HCT116 (cell line): ENCODE measurements around the gene C4orf50. TPM values are rescaled to one million over a fixed set of nuclear protein-coding genes. Genes with fewer than 3 reads are reported as not detected.

ENCODE experiments used
- ATAC-seq: fragments of 200-7000 bp; cut with Tn5 transposase; 2 replicates; pipeline ENCODE4 v1.9.1; 2020; ENCODE audit warnings: mild to moderate bottlenecking, moderate library complexity
- BruUV-seq: library from RNA; stranded (reverse); fragments of 400-500 nt; replicated peaks from 2 replicates; lab custom pipeline; 2021; lab: Mats Ljungman, UMichigan
- CTCF ChIA-PET: fragments of 300-600 bp; sonication (Branson Sonifier 250); formaldehyde crosslinking; loops from one replicate; lab custom pipeline; 2021; ENCODE audit warnings: antibody characterized with exemption; lab: Charles Lee
- POLR2A ChIA-PET: fragments of 300-600, 350-600 bp; sonication (Branson Sonifier 250); formaldehyde crosslinking; loops from one replicate; lab custom pipeline; 2021; ENCODE audit warnings: antibody characterized with exemption; lab: Charles Lee
- RAD21 ChIA-PET, 2 experiments: fragments of 300-600 bp; sonication (Branson Sonifier 250); formaldehyde crosslinking; loops; one replicate each; lab custom pipeline; 2023; ENCODE audit warnings: low total read pairs in 2 of 2; ENCODE audit not compliant: uncharacterized antibody in 2 of 2, unreplicated experiment in 2 of 2, low non-redundant PET in 1 of 2; lab: Charles Lee
- DNase-seq: peaks from one replicate; pipeline ENCODE4 v3.0.0-alpha.2; 2010; ENCODE audit warnings: low read depth, low spot score
- H2AFZ ChIP-seq: fragments of 200-600 bp; shearing (Covaris generic), sonication (generic); 2 replicates; pipeline ENCODE4 v1.6.1; 2017; ENCODE audit warnings: low read depth, mixed run types, mixed read lengths, antibody characterized with exemption, low read length; ENCODE audit not compliant: poor library complexity, severe bottlenecking
- H3K27ac ChIP-seq: 2 replicates; pipeline ENCODE4 v1.5.1; 2012; ENCODE audit warnings: low read depth, low read length
- H3K27me3 ChIP-seq: fragments of 200-600 bp; sonication (generic); 2 replicates; pipeline ENCODE4 v1.6.1; 2016; ENCODE audit warnings: mixed run types, low read length, mixed read lengths; ENCODE audit not compliant: insufficient read depth
- H3K36me3 ChIP-seq, 2 experiments: fragments of 200-500 bp in 1 of 2; fragments of 200-600 bp in 1 of 2; sonication (Bioruptor generic) in 1 of 2; sonication (generic) in 1 of 2; 2 replicates each; pipeline versions ENCODE4 v1.5.1 to v1.6.1; 2014 to 2016; ENCODE audit warnings: low read length in 2 of 2, inconsistent platforms in 1 of 2, mixed read lengths in 1 of 2, mixed run types in 1 of 2; ENCODE audit not compliant: insufficient read depth in 2 of 2, control insufficient read depth in 1 of 2
- H3K4me1 ChIP-seq, 2 experiments: fragments of 200-600 bp in 1 of 2; sonication (generic) in 1 of 2; 2 replicates each; pipeline versions ENCODE4 v1.5.1 to v1.6.1; 2012 to 2017; ENCODE audit warnings: low read length in 2 of 2, inconsistent platforms in 1 of 2, mild to moderate bottlenecking in 1 of 2, mixed read lengths in 1 of 2, mixed run types in 1 of 2, moderate library complexity in 1 of 2; ENCODE audit not compliant: insufficient read depth in 2 of 2, control insufficient read depth in 1 of 2
- H3K4me2 ChIP-seq: fragments of 200-600 bp; sonication (generic); 2 replicates; pipeline ENCODE4 v1.6.1; 2017; ENCODE audit warnings: mixed run types, low read length, mixed read lengths
- H3K4me3 ChIP-seq, 2 experiments: fragments of 200-600 bp in 1 of 2; sonication (generic) in 1 of 2; replicated peaks in 1 of 2; 2 replicates each; pipeline ENCODE4 v1.5.1; 2011 to 2016; ENCODE audit warnings: low read length in 2 of 2, control low read depth in 1 of 2, low read depth in 1 of 2, mild to moderate bottlenecking in 1 of 2, mixed read lengths in 1 of 2, mixed run types in 1 of 2
- H3K79me2 ChIP-seq: fragments of 200-600 bp; sonication (generic); 2 replicates; pipeline ENCODE4 v1.6.1; 2017; ENCODE audit warnings: mild to moderate bottlenecking, mixed run types, low read length, moderate library complexity, mixed read lengths; ENCODE audit not compliant: insufficient read depth
- H3K9ac ChIP-seq: fragments of 200-600 bp; sonication (generic); 2 replicates; pipeline ENCODE4 v1.6.1; 2016; ENCODE audit warnings: low read length, mixed read lengths
- H3K9me2 ChIP-seq: fragments of 200-600 bp; sonication (generic), shearing (Covaris generic); 2 replicates; pipeline ENCODE4 v1.6.1; 2017; ENCODE audit warnings: mixed run types, mild to moderate bottlenecking, moderate library complexity; ENCODE audit not compliant: insufficient read depth
- H3K9me3 ChIP-seq, 2 experiments: fragments of 200-500 bp in 1 of 2; fragments of 200-600 bp in 1 of 2; sonication (Bioruptor generic) in 1 of 2; sonication (generic) in 1 of 2; 2 replicates each; pipeline ENCODE4 v1.6.1; 2014 to 2017; ENCODE audit warnings: low read length in 2 of 2, mixed read lengths in 2 of 2, inconsistent platforms in 1 of 2, low read depth in 1 of 2, mild to moderate bottlenecking in 1 of 2, mixed run types in 1 of 2, moderate library complexity in 1 of 2; ENCODE audit not compliant: control insufficient read depth in 1 of 2, insufficient read depth in 1 of 2
- H4K20me1 ChIP-seq: fragments of 200-600 bp; sonication (generic), shearing (Covaris generic); 2 replicates; pipeline ENCODE4 v1.6.1; 2017; ENCODE audit warnings: mixed run types, mild to moderate bottlenecking, moderate library complexity; ENCODE audit not compliant: insufficient read depth
- EGR1 ChIP-seq: IDR thresholded peaks from 2 replicates; pipeline ENCODE4 v1.6.1; 2012; ENCODE audit warnings: low read depth
- EZH2 ChIP-seq: fragments of 200-600 bp; sonication (generic); IDR thresholded peaks from 2 replicates; pipeline ENCODE4 v1.6.1; 2017; ENCODE audit warnings: antibody characterized with exemption, mixed run types
- EZH2phosphoT487 ChIP-seq: fragments of 200-600 bp; IDR thresholded peaks from 2 replicates; pipeline ENCODE4 v1.6.1; 2018; ENCODE audit warnings: antibody characterized with exemption, borderline replicate concordance
- FOSL1 ChIP-seq: IDR thresholded peaks from 2 replicates; pipeline ENCODE4 v1.6.1; 2012; ENCODE audit warnings: low read depth
- JUND ChIP-seq: IDR thresholded peaks from 2 replicates; pipeline ENCODE4 v1.6.1; 2012
- POLR2A ChIP-seq: IDR thresholded peaks from 2 replicates; pipeline ENCODE4 v1.7.0; 2011; ENCODE audit warnings: borderline replicate concordance; ENCODE audit not compliant: insufficient read depth, insufficient read length; ENCODE audit errors: extremely low read depth
- RAD21 ChIP-seq: IDR thresholded peaks from 2 replicates; pipeline ENCODE4 v1.6.1; 2012; ENCODE audit warnings: low read depth, mild to moderate bottlenecking
- REST ChIP-seq: IDR thresholded peaks from 2 replicates; pipeline ENCODE4 v1.6.1; 2012; ENCODE audit warnings: low read depth
- SP1 ChIP-seq: IDR thresholded peaks from 2 replicates; pipeline ENCODE4 v1.6.1; 2012; ENCODE audit warnings: low read depth
- TCF7L2 ChIP-seq: IDR thresholded peaks from 2 replicates; pipeline ENCODE4 v1.7.0; 2011; ENCODE audit warnings: borderline replicate concordance, inconsistent platforms; ENCODE audit not compliant: insufficient read depth, insufficient read length; ENCODE audit errors: extremely low read depth
- YY1 ChIP-seq: IDR thresholded peaks from 2 replicates; pipeline ENCODE4 v1.6.1; 2011; ENCODE audit warnings: low read length, low read depth, moderate library complexity, mild to moderate bottlenecking; ENCODE audit not compliant: insufficient replicate concordance; ENCODE audit errors: extremely low read depth
- ZBTB33 ChIP-seq: IDR thresholded peaks from 2 replicates; pipeline ENCODE4 v1.6.1; 2011; ENCODE audit warnings: mild to moderate bottlenecking, low read length, moderate library complexity; ENCODE audit not compliant: insufficient replicate concordance; ENCODE audit errors: extremely low read depth
- ZFX ChIP-seq: fragments of 450-650 bp; IDR thresholded peaks from 2 replicates; pipeline ENCODE4 v1.6.1; 2017
- ZNF274 ChIP-seq: fragments of 200-500 bp; sonication (Bioruptor generic); IDR thresholded peaks from 2 replicates; pipeline ENCODE4 v1.6.1; 2014; ENCODE audit warnings: mild to moderate bottlenecking, low read depth, low read length, inconsistent platforms
- intact Hi-C: fragments of 100-400 bp; cut with micrococcal nuclease; formaldehyde crosslinking; loops from 2 replicates; pipeline ENCODE4 v1.10.0; 2022
- total RNA-seq: library from RNA; stranded (reverse); gene quantifications from one replicate; pipeline ENCODE4 v1.2.1, GENCODE V29; 2021; ENCODE audit not compliant: unreplicated experiment

C4orf50 gene
- total RNA-seq, 1 experiment from 2014 or later, result not detected

GRCh38 chr4:5906191-5906590 is 112.0 kb downstream of the C4orf50 start:
- H3K4me2 ChIP-seq, result no peak overlapping the region
- POLR2A ChIA-PET, result no interaction called here

More at GRCh38 chr4:5906191-5906590, 112.0 kb downstream of the C4orf50 start:
- H3K27ac ChIP-seq, result no peak overlapping the region
- no peaks in the 10 kb centered on the region for H4K20me1 ChIP-seq
- DNase-seq (no peak), ATAC-seq (no peak)
- H3K27me3 ChIP-seq, result peaks cover 38% of the 10 kb centered on the region
- ChIA-PET RAD21 (no interaction called here), CTCF (no interaction called here)
- H3K9ac ChIP-seq, result no peak overlapping the region
- H3K9me2 ChIP-seq, result no peaks in the 10 kb centered on the region
- TF ChIP-seq REST (no peak), ZNF274 (no peak), SP1 (no peak), YY1 (no peak), TCF7L2 (no peak), RAD21 (no peak), EZH2phosphoT487 (no peak), ZFX (no peak), EZH2 (no peak), EGR1 (no peak), ZBTB33 (no peak), POLR2A (no peak), JUND (no peak), FOSL1 (no peak)
- 0 out of 4 replicates have a peak, but pooled peaks cover 0 to 4% of the 10 kb centered on the region in 2 experiments for H3K9me3 ChIP-seq
- BruUV-seq, result no TSS peak
- no peak overlapping the region for H3K4me3 ChIP-seq
- H2AFZ ChIP-seq, result no peak overlapping the region
- H3K79me2 ChIP-seq, result no peaks in the 10 kb centered on the region
- intact Hi-C loops, result no loop called here
- H3K36me3 ChIP-seq, result no peaks in the 10 kb centered on the region
- no peaks in the 10 kb centered on the region for H3K4me1 ChIP-seq
